Ishikawa (cell line): Measurements from ENCODE around the gene CHST12.

Experiments used
- CEBPB ChIP-seq: IDR thresholded peaks from 2 replicates; pipeline ENCODE4 v1.6.1; 2012
- TAF1 ChIP-seq: IDR thresholded peaks from 2 replicates; pipeline ENCODE4 v1.6.1; 2012; ENCODE audit warnings: low read depth, mild to moderate bottlenecking
- YY1 ChIP-seq: IDR thresholded peaks from 2 replicates; pipeline ENCODE4 v1.6.1; 2012; ENCODE audit warnings: low read depth
- TF ChIP-seq, protein P1 (sequence below): IDR thresholded peaks from 2 replicates; pipeline ENCODE4 v1.6.1; 2012

DNA sequence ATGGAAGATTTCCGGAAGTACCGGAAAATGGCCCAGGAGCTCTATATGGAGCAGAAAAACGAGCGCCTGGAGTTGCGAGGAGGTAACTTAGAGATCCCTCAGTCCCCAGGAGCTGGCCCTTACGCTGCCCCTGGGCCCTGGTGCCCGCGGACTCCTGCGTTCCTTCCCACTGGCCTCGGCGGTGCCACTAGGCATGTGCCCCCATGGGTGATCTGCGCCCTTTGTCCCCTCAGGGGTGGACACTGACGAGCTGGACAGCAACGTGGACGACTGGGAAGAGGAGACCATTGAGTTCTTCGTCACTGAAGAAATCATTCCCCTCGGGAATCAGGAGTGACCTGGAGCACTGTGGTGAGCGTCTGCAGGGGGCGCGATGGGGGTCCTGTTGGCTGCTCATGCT, 24.2 kb upstream of the CHST12 start:
- no peak for TF ChIP-seq YY1
- TF ChIP-seq CEBPB, result no peak
- no peak for TF ChIP-seq TAF1
- TF ChIP-seq, protein P1, sequence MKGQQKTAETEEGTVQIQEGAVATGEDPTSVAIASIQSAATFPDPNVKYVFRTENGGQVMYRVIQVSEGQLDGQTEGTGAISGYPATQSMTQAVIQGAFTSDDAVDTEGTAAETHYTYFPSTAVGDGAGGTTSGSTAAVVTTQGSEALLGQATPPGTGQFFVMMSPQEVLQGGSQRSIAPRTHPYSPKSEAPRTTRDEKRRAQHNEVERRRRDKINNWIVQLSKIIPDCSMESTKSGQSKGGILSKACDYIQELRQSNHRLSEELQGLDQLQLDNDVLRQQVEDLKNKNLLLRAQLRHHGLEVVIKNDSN, result no peak
